CD8-positive, alpha-beta memory T cell (primary cell): ENCODE results near the gene TEX36. TPM values are rescaled to one million over a fixed set of nuclear protein-coding genes. Genes with fewer than 3 reads are reported as not detected.

Source experiments
- CTCF ChIA-PET: fragments of 350-600 bp; sonication (Branson Sonifier 250); formaldehyde crosslinking; loops from one replicate; lab custom pipeline; 2021; ENCODE audit warnings: antibody characterized with exemption; lab: Charles Lee
- POLR2A ChIA-PET: fragments of 350-600 bp; sonication (Branson Sonifier 250); formaldehyde crosslinking; loops from one replicate; lab custom pipeline; 2021; ENCODE audit warnings: antibody characterized with exemption; lab: Charles Lee
- DNase-seq, 5 donors: peaks; one replicate each; pipeline versions ENCODE4 v3.0.0 to v3.0.0-alpha.2; 2020 to 2022; ENCODE audit warnings: mixed read lengths in 1 of 5
- H3K27ac ChIP-seq: one replicate; pipeline ENCODE4 v1.7.0; 2013; ENCODE audit warnings: low read depth, mild to moderate bottlenecking, low read length, moderate library complexity
- H3K27me3 ChIP-seq: 2 replicates; pipeline ENCODE4 v1.7.0; 2013; ENCODE audit warnings: low read length, mild to moderate bottlenecking; ENCODE audit not compliant: insufficient read depth, poor library complexity, severe bottlenecking
- H3K36me3 ChIP-seq: 2 replicates; pipeline ENCODE4 v1.7.0; 2013; ENCODE audit warnings: mild to moderate bottlenecking, low read length, moderate library complexity; ENCODE audit not compliant: insufficient read depth
- H3K4me1 ChIP-seq: 2 replicates; pipeline ENCODE4 v1.7.0; 2013; ENCODE audit warnings: mild to moderate bottlenecking, low read length, moderate library complexity; ENCODE audit not compliant: insufficient read depth
- H3K4me3 ChIP-seq: 2 replicates; pipeline ENCODE4 v1.7.0; 2013; ENCODE audit warnings: mild to moderate bottlenecking, low read length
- H3K9me3 ChIP-seq: 2 replicates; pipeline ENCODE4 v1.7.0; 2013; ENCODE audit warnings: mild to moderate bottlenecking, low read length
- H3K27ac Mint-ChIP-seq, 8 donors: one replicate each; pipeline ENCODE4 v1.8.0; 2020 to 2021; ENCODE audit warnings: mixed read lengths in 8 of 8, mild to moderate bottlenecking in 6 of 8, inconsistent platforms in 3 of 8, moderate library complexity in 3 of 8
- H3K27me3 Mint-ChIP-seq, 2 donors: one replicate each; pipeline ENCODE4 v1.8.0; 2020 to 2021; ENCODE audit warnings: mixed read lengths in 2 of 2, mild to moderate bottlenecking in 1 of 2, moderate library complexity in 1 of 2
- H3K36me3 Mint-ChIP-seq, 3 donors: one replicate each; pipeline ENCODE4 v1.8.0; 2020 to 2021; ENCODE audit warnings: mixed read lengths in 3 of 3, inconsistent platforms in 1 of 3, mild to moderate bottlenecking in 1 of 3
- H3K4me1 Mint-ChIP-seq, 3 donors: one replicate each; pipeline ENCODE4 v1.8.0; 2020 to 2021; ENCODE audit warnings: mixed read lengths in 3 of 3, inconsistent platforms in 1 of 3, mild to moderate bottlenecking in 1 of 3
- H3K4me3 Mint-ChIP-seq, 7 donors: one replicate each; pipeline ENCODE4 v1.8.0; 2020 to 2021; ENCODE audit warnings: mixed read lengths in 7 of 7, mild to moderate bottlenecking in 6 of 7, moderate library complexity in 4 of 7, inconsistent platforms in 2 of 7
- H3K9me3 Mint-ChIP-seq, 5 donors: one replicate each; pipeline ENCODE4 v1.8.0; 2020 to 2022; ENCODE audit warnings: mixed read lengths in 5 of 5, mild to moderate bottlenecking in 3 of 5, moderate library complexity in 2 of 5, inconsistent platforms in 1 of 5
- polyA plus RNA-seq: library from polyadenylated mRNA; unstranded; fragments of 300-500 nt; fragmentation: Illumina TruSeq; gene quantifications from one replicate; pipeline ENCODE4 v1.2.3, GENCODE V29; 2021
- total RNA-seq, 2 experiments: library from RNA; stranded (reverse); gene quantifications; one replicate each; pipeline ENCODE4 v1.2.3, GENCODE V29; 2021

Gene TEX36
- total and polyA plus RNA-seq, 3 experiments from 2014 or later = not detected

DNA sequence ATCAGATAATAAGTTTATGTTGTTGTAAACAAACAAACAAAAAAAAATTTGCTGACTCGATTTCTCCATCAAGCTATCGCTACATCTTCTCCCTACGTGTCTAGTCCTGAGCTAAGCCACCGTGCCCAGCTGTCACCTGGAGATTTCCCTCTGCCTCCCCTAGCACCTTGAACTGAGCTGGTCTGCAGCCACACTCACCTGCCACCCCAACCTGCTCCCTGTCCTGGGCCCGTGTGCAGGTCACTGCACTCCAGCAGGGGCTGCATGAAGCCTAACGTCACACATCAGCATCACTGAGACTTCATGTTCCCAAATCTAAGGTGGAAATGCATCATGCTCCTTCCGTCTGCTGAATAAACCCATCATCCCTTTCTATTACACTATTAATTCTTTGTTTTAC is 44.4 kb downstream of the TEX36 start:
- Histone ChIP-seq H3K27me3 (no peaks in the 10 kb centered on the region), H3K4me1 (no peaks in the 10 kb centered on the region), H3K9me3 (no peaks in the 10 kb centered on the region), H3K27ac (no peak overlapping the region), H3K36me3 (no peaks in the 10 kb centered on the region), H3K4me3 (no peak overlapping the region)
- no peaks in the 10 kb centered on the region for H3K4me1 Mint-ChIP-seq
- peaks cover 12 to 39% of the 10 kb centered on the region in 2 donors for H3K27me3 Mint-ChIP-seq
- H3K36me3 Mint-ChIP-seq = no peaks in the 10 kb centered on the region
- no peak overlapping the region for H3K27ac Mint-ChIP-seq
- no peak for DNase-seq
- ChIA-PET POLR2A (no interaction called here), CTCF (no interaction called here)
- H3K4me3 Mint-ChIP-seq = no peak overlapping the region
- no peaks in the 10 kb centered on the region for H3K9me3 Mint-ChIP-seq

GRCh38 chr10:125637496-125637895 is 45.5 kb downstream of the TEX36 start:
- H3K9me3 Mint-ChIP-seq = no peaks in the 10 kb centered on the region
- H3K36me3 Mint-ChIP-seq = no peaks in the 10 kb centered on the region
- no peak overlapping the region for H3K27ac Mint-ChIP-seq
- Histone ChIP-seq H3K27ac (no peak overlapping the region), H3K4me1 (no peaks in the 10 kb centered on the region), H3K36me3 (no peaks in the 10 kb centered on the region), H3K4me3 (no peak overlapping the region), H3K27me3 (no peaks in the 10 kb centered on the region), H3K9me3 (no peaks in the 10 kb centered on the region)
- peaks cover 12 to 33% of the 10 kb centered on the region in 2 donors for H3K27me3 Mint-ChIP-seq
- DNase-seq = no peak
- no peaks in the 10 kb centered on the region for H3K4me1 Mint-ChIP-seq
- POLR2A ChIA-PET = no interaction called here
- CTCF ChIA-PET = no interaction called here
- H3K4me3 Mint-ChIP-seq = no peak overlapping the region

DNA sequence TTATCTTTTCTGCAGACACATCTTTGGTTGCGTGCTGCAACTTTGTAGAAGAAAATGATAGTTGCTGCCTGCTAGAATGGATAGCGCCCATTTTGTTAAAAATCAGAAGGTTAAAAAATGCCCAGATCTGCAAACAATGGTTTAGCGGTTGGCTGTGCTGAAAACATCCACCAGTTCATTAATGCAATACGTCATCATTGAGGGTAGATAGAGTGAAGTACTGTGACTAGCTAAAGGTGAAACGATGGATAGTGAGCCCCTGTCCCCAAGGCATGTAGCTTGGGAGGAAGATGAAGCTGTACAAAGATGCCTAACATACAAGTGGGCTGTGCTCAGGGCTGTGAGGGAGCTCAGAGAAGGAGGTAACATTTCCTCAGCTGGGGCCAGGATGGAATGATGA is 48.4 kb downstream of the TEX36 start:
- no peak overlapping the region for H3K27ac ChIP-seq
- ChIA-PET POLR2A (no interaction called here), CTCF (no interaction called here)
- H3K27me3 Mint-ChIP-seq = peaks cover 15 to 33% of the 10 kb centered on the region in 2 donors
- no peaks in the 10 kb centered on the region for H3K9me3 ChIP-seq
- H3K4me3 Mint-ChIP-seq = no peak overlapping the region
- no peak overlapping the region for H3K27ac Mint-ChIP-seq
- H3K4me3 ChIP-seq = no peak overlapping the region
- H3K4me1 Mint-ChIP-seq = no peaks in the 10 kb centered on the region
- H3K36me3 ChIP-seq = no peaks in the 10 kb centered on the region
- H3K4me1 ChIP-seq = no peaks in the 10 kb centered on the region
- H3K27me3 ChIP-seq = no peaks in the 10 kb centered on the region
- no peaks in the 10 kb centered on the region for H3K36me3 Mint-ChIP-seq
- H3K9me3 Mint-ChIP-seq = no peaks in the 10 kb centered on the region
- no peak for DNase-seq

DNA sequence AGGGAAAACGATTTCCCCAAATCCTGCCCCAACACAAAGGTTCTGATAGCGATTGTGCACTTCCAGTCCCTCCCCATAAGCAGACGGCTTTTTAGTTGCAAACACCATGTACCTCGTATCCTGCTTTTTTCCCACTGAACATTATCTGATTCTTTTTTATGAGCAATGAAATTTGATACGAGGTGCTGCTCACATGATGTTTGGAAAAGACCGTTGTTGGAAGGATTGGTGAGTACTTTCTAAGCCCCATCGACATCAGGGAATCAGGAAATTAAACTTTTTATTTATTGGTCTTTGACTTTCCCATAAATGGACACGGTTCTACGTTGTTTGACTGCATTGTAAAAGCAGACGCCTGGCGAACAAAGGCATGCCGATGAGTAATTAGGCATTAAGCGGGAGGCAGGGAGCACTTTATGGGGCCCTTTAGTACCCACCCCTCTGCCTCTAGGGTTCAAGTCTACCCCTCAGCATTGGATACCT is 49.4 kb downstream of the TEX36 start:
- no peaks in the 10 kb centered on the region for H3K36me3 Mint-ChIP-seq
- no peaks in the 10 kb centered on the region for H3K9me3 Mint-ChIP-seq
- no peak for DNase-seq
- POLR2A ChIA-PET = no interaction called here
- H3K27me3 Mint-ChIP-seq = peaks cover 9 to 24% of the 10 kb centered on the region in 2 donors
- Histone ChIP-seq H3K36me3 (no peaks in the 10 kb centered on the region), H3K9me3 (no peaks in the 10 kb centered on the region), H3K4me3 (no peak overlapping the region), H3K27me3 (no peaks in the 10 kb centered on the region), H3K4me1 (no peaks in the 10 kb centered on the region), H3K27ac (no peak overlapping the region)
- CTCF ChIA-PET = interaction anchor here (1.3 kb wide), 1 partner anchor 13 kb away, joined by 4 read pairs; no protein-coding TSS in a partner anchor
- no peaks in the 10 kb centered on the region for H3K4me1 Mint-ChIP-seq
- H3K27ac Mint-ChIP-seq = no peak overlapping the region
- no peak overlapping the region for H3K4me3 Mint-ChIP-seq

GRCh38 chr10:125631806-125632205 is 51.2 kb downstream of the TEX36 start:
- H3K9me3 Mint-ChIP-seq = no peaks in the 10 kb centered on the region
- Histone ChIP-seq H3K4me1 (no peaks in the 10 kb centered on the region), H3K27me3 (no peaks in the 10 kb centered on the region), H3K4me3 (no peak overlapping the region), H3K9me3 (no peaks in the 10 kb centered on the region), H3K36me3 (no peaks in the 10 kb centered on the region), H3K27ac (no peak overlapping the region)
- DNase-seq = no peak
- H3K4me1 Mint-ChIP-seq = no peaks in the 10 kb centered on the region
- H3K27me3 Mint-ChIP-seq = peaks cover 7 to 12% of the 10 kb centered on the region in 2 donors
- CTCF ChIA-PET = no interaction called here
- H3K36me3 Mint-ChIP-seq = no peaks in the 10 kb centered on the region
- H3K4me3 Mint-ChIP-seq = no peak overlapping the region
- H3K27ac Mint-ChIP-seq = peak overlapping the region in 2 of 8 donors; percentile 41 to 64
- POLR2A ChIA-PET = no interaction called here

- Mint-ChIP-seq H3K27ac (no peak overlapping the region), H3K27me3 (peaks cover 7 to 23% of the 10 kb centered on the region in 2 donors), H3K9me3 (no peaks in the 10 kb centered on the region), H3K4me3 (no peak overlapping the region), H3K36me3 (no peaks in the 10 kb centered on the region), H3K4me1 (no peaks in the 10 kb centered on the region)
- no peaks in the 10 kb centered on the region for H3K9me3 ChIP-seq
- POLR2A ChIA-PET = no interaction called here
- H3K27ac ChIP-seq = no peak overlapping the region
- no peak overlapping the region for H3K4me3 ChIP-seq
- CTCF ChIA-PET = no interaction called here
- no peaks in the 10 kb centered on the region for H3K36me3 ChIP-seq
- H3K4me1 ChIP-seq = no peaks in the 10 kb centered on the region
- DNase-seq = no peak
- H3K27me3 ChIP-seq = no peaks in the 10 kb centered on the region
Measured at GRCh38 chr10:125629758-125630376, 53.1 kb downstream of the TEX36 start.

DNA sequence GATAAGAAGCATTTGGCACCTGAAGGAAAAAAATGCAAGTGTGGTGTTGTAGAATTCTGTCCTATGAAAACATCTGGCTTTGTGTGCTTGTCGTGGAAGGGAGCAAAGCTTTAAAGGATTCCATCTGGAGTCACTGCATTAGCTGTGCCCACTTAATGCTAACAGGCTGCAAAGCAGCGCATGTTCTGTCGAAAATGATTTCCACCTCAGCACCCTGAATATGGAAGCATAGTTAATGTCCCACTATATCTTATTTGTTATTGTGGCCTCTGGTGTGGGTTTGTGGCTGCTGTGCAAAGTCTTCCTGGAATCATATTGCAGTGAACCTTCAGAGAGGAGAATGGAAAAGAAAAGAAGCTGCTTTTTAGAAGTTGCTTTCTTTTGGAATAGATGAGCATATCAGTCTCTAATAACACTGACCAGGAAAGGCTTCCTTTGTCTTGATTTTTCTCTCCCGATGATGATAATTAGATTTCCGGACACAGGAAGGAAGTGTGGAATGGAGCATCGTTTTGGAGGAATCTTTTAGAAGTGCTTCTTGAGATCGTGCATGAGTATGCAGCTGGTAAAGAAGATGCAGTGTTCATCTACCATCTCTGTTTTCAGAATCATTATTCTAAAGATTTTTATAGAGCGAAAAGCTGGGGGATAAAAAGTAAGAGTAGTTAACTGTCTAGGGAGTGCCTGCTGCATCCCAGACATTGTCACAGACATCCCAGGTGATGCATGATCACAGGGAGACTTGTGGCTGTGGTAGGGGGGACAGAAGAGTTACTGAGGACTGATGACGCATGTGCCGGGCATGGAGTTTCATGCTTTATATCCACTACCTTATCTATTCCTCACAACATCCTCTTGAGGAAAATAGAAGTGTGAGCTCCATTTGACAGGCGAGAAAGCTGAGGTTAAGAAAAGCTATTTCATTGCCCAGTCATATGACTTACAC is 54.6 kb downstream of the TEX36 start:
- CTCF ChIA-PET = no interaction called here
- no peaks in the 10 kb centered on the region for H3K36me3 ChIP-seq

GRCh38 chr10:125627646-125628045 is 55.3 kb downstream of the TEX36 start:
- H3K9me3 Mint-ChIP-seq = peaks cover 0 to under 1% (median 0%) of the 10 kb centered on the region in 5 donors
- POLR2A ChIA-PET = no interaction called here
- Histone ChIP-seq H3K36me3 (no peaks in the 10 kb centered on the region), H3K4me3 (no peak overlapping the region), H3K27ac (no peak overlapping the region), H3K27me3 (no peaks in the 10 kb centered on the region), H3K4me1 (no peaks in the 10 kb centered on the region), H3K9me3 (no peaks in the 10 kb centered on the region)
- no peak overlapping the region for H3K4me3 Mint-ChIP-seq
- CTCF ChIA-PET = no interaction called here
- H3K27ac Mint-ChIP-seq = no peak overlapping the region
- H3K36me3 Mint-ChIP-seq = no peaks in the 10 kb centered on the region
- H3K27me3 Mint-ChIP-seq = peaks cover 10 to 35% of the 10 kb centered on the region in 2 donors
- no peak for DNase-seq
- no peaks in the 10 kb centered on the region for H3K4me1 Mint-ChIP-seq

More for the DNA sequence above, 54.6 kb downstream of the TEX36 start:
- Histone ChIP-seq H3K4me3 (no peak overlapping the region), H3K27me3 (no peaks in the 10 kb centered on the region), H3K9me3 (no peaks in the 10 kb centered on the region), H3K27ac (no peak overlapping the region), H3K4me1 (no peaks in the 10 kb centered on the region)
- Mint-ChIP-seq H3K27ac (no peak overlapping the region), H3K27me3 (peaks cover 10 to 32% of the 10 kb centered on the region in 2 donors), H3K9me3 (no peaks in the 10 kb centered on the region), H3K4me1 (no peaks in the 10 kb centered on the region), H3K4me3 (no peak overlapping the region), H3K36me3 (no peaks in the 10 kb centered on the region)
- POLR2A ChIA-PET = no interaction called here
- DNase-seq = no peak
